ENCODE measurements around the gene UBTF. TPM values are rescaled to one million over a fixed set of nuclear protein-coding genes. Genes with fewer than 3 reads are reported as not detected.

Gene UBTF
- total RNA-seq, 1 experiment from 2014 or later = 75.9 TPM

- Mint-ChIP-seq H3K4me1 (no peaks in the 10 kb centered on the region), H3K27me3 (ENCODE audit: low read depth) (no peaks in the 10 kb centered on the region; the same call in 1 of the 2 replicates), H3K4me3 (no peak overlapping the region), H3K27ac (no peak overlapping the region), H3K9me3 (no peaks in the 10 kb centered on the region), H3K36me3 (no peaks in the 10 kb centered on the region)
- TF ChIP-seq NR1H2 (CRISPR knock-in tag; IDR thresholded peaks at IDR 0.05) = no peak
- TF ChIP-seq NFE2L1 (CRISPR knock-in tag; IDR thresholded peaks at IDR 0.05) = no peak
- no peak for TF ChIP-seq RORB (CRISPR knock-in tag; IDR thresholded peaks at IDR 0.05)
- no peak for TF ChIP-seq TP53 (CRISPR knock-in tag; IDR thresholded peaks at IDR 0.05)
- no peak for TF ChIP-seq E2F1 (CRISPR knock-in tag; IDR thresholded peaks at IDR 0.05)
- TF ChIP-seq MYBL2 (CRISPR knock-in tag; IDR thresholded peaks at IDR 0.05) = no peak
- no peak for TF ChIP-seq ATF6 (CRISPR knock-in tag; IDR thresholded peaks at IDR 0.05)
- no peak for TF ChIP-seq ELF4 (CRISPR knock-in tag; IDR thresholded peaks at IDR 0.05; ENCODE audit: low read depth)
- TF ChIP-seq ZNF281 (CRISPR knock-in tag; IDR thresholded peaks at IDR 0.05) = no peak
- TF ChIP-seq FOXJ3 (CRISPR knock-in tag; IDR thresholded peaks at IDR 0.05; ENCODE audit: borderline replicate concordance) = no peak
- TF ChIP-seq OVOL2 (CRISPR knock-in tag; IDR thresholded peaks at IDR 0.05; ENCODE audit: borderline replicate concordance) = no peak
- ATAC-seq (no peak), DNase-seq (ENCODE audit: low spot score) (no peak)
- ChIA-PET POLR2A (no interaction called here), CTCF (interaction anchor here (0.6 kb wide), 1 partner anchor 36 kb away, joined by 3 read pairs; no protein-coding TSS in a partner anchor)
Measured at GRCh38 chr17:44256671-44257070, 37.2 kb upstream of the UBTF start.

- ChIA-PET CTCF (interaction anchor here (0.6 kb wide), 1 partner anchor 36 kb away, joined by 3 read pairs; no protein-coding TSS in a partner anchor), POLR2A (interaction anchor here (0.7 to 1.1 kb wide), 2 partner anchors 24 to 49 kb away, joined by 3 read pairs; no protein-coding TSS in a partner anchor)
- no peak overlapping the region for H3K27ac Mint-ChIP-seq
- DNase-seq (ENCODE audit: low spot score) (no peak), ATAC-seq (no peak)
- no peaks in the 10 kb centered on the region; the same call in 1 of the 2 replicates for H3K27me3 Mint-ChIP-seq (ENCODE audit: low read depth)
- H3K4me1 Mint-ChIP-seq = no peaks in the 10 kb centered on the region
- no peaks in the 10 kb centered on the region for H3K9me3 Mint-ChIP-seq
- no peak overlapping the region for H3K4me3 Mint-ChIP-seq
- no peaks in the 10 kb centered on the region for H3K36me3 Mint-ChIP-seq
- TF ChIP-seq GRHL2 (CRISPR knock-in tag; IDR thresholded peaks at IDR 0.05; ENCODE audit: insufficient replicate concordance, severe bottlenecking) (no peak), ETV6 (CRISPR knock-in tag; IDR thresholded peaks at IDR 0.05) (no peak), TEAD4 (CRISPR knock-in tag; IDR thresholded peaks at IDR 0.05) (no peak), ESRRA (CRISPR knock-in tag; IDR thresholded peaks at IDR 0.05; ENCODE audit: borderline replicate concordance) (no peak), ZNF317 (CRISPR knock-in tag; IDR thresholded peaks at IDR 0.05; ENCODE audit: borderline replicate concordance, low read depth) (no peak), AR (CRISPR knock-in tag; IDR thresholded peaks at IDR 0.05) (no peak), ATF1 (CRISPR knock-in tag; IDR thresholded peaks at IDR 0.05) (no peak), RELA (CRISPR knock-in tag; IDR thresholded peaks at IDR 0.05; ENCODE audit: borderline replicate concordance) (no peak), RORB (CRISPR knock-in tag; IDR thresholded peaks at IDR 0.05) (no peak), ZNF281 (CRISPR knock-in tag; IDR thresholded peaks at IDR 0.05) (no peak), ZNF219 (CRISPR knock-in tag; IDR thresholded peaks at IDR 0.05; ENCODE audit: borderline replicate concordance) (no peak), ZNF121 (CRISPR knock-in tag; IDR thresholded peaks at IDR 0.05) (no peak), IRF1 (CRISPR knock-in tag; IDR thresholded peaks at IDR 0.05) (no peak), CREM (CRISPR knock-in tag; IDR thresholded peaks at IDR 0.05) (no peak), SMAD3 (CRISPR knock-in tag; IDR thresholded peaks at IDR 0.05; ENCODE audit: borderline replicate concordance) (no peak)
Measured at GRCh38 chr17:44255915-44256314, 36.4 kb upstream of the UBTF start.
